H1 (cell line): ENCODE results near the gene CSF3R. TPM values are rescaled to one million over a fixed set of nuclear protein-coding genes. Genes with fewer than 3 reads are reported as not detected.

ENCODE experiments used
- CTCF ChIA-PET: fragments of 300-600 bp; sonication (Branson Sonifier 250); formaldehyde crosslinking; loops from one replicate; lab custom pipeline; 2021; ENCODE audit not compliant: partially characterized antibody; lab: Charles Lee
- POLR2A ChIA-PET: fragments of 300-600 bp; sonication (Branson Sonifier 250); formaldehyde crosslinking; loops from one replicate; lab custom pipeline; 2021; ENCODE audit warnings: inconsistent platforms; ENCODE audit not compliant: partially characterized antibody; lab: Charles Lee
- DNase-seq, 2 experiments: peaks; one replicate each; pipeline versions ENCODE4 v3.0.0 to v3.0.0-alpha.2; 2010 to 2022; ENCODE audit warnings: low spot score in 2 of 2, low read depth in 1 of 2, mixed read lengths in 1 of 2
- FAIRE-seq: peaks from 2 replicates; lab custom pipeline; 2011; peaks lifted over from hg19 to GRCh38; lab: Jason Lieb, UNC
- H2AFZ ChIP-seq: 2 replicates; pipeline ENCODE4 v1.8.1; 2012; ENCODE audit warnings: low read length, inconsistent platforms
- H2AK5ac ChIP-seq: 2 replicates; pipeline ENCODE4 v1.6.1; 2013; ENCODE audit warnings: low read depth, low read length
- H2BK120ac ChIP-seq: replicated peaks from 2 replicates; pipeline ENCODE3; 2013; ENCODE audit warnings: low read depth, low read length, inconsistent platforms
- H2BK12ac ChIP-seq: 2 replicates; pipeline ENCODE4 v1.6.1; 2013; ENCODE audit warnings: low read depth, low read length
- H2BK15ac ChIP-seq: 2 replicates; pipeline ENCODE4 v1.6.1; 2013; ENCODE audit warnings: low read length
- H2BK20ac ChIP-seq: 2 replicates; pipeline ENCODE4 v1.6.1; 2013; ENCODE audit warnings: low read length
- H2BK5ac ChIP-seq: 2 replicates; pipeline ENCODE4 v1.6.1; 2013; ENCODE audit warnings: low read depth, low read length
- H3K14ac ChIP-seq: 2 replicates; pipeline ENCODE4 v1.6.1; 2013; ENCODE audit warnings: inconsistent platforms; ENCODE audit not compliant: insufficient read length
- H3K18ac ChIP-seq: 2 replicates; pipeline ENCODE4 v1.6.1; 2013; ENCODE audit warnings: low read length; ENCODE audit errors: extremely low read depth
- H3K23ac ChIP-seq: 2 replicates; pipeline ENCODE4 v1.6.1; 2013; ENCODE audit warnings: inconsistent platforms; ENCODE audit not compliant: insufficient read length
- H3K23me2 ChIP-seq: 2 replicates; pipeline ENCODE4 v1.6.1; 2013; ENCODE audit warnings: low read depth, low read length
- H3K27ac ChIP-seq: 2 replicates; pipeline ENCODE4 v1.6.1; 2011; ENCODE audit warnings: low read depth, low read length, inconsistent platforms
- H3K27me3 ChIP-seq, 4 experiments: replicated peaks in 1 of 4; 1 replicate in 1 of 4; 2 replicates in 3 of 4; pipeline versions ENCODE4 v1.6.1 to v1.8.1; 2011 to 2013; ENCODE audit warnings: low read length in 3 of 4, mild to moderate bottlenecking in 3 of 4, inconsistent platforms in 2 of 4, mixed read lengths in 2 of 4, moderate library complexity in 1 of 4; ENCODE audit not compliant: control insufficient read depth in 3 of 4, insufficient read depth in 3 of 4; ENCODE audit errors: extremely low read depth in 1 of 4
- H3K36me3 ChIP-seq, 4 experiments: 2 replicates each; pipeline versions ENCODE4 v1.6.1 to v1.8.1; 2011 to 2013; ENCODE audit warnings: mild to moderate bottlenecking in 4 of 4, low read length in 3 of 4, moderate library complexity in 2 of 4, control low read depth in 1 of 4, inconsistent platforms in 1 of 4; ENCODE audit not compliant: insufficient read depth in 4 of 4, control insufficient read depth in 2 of 4
- H3K4ac ChIP-seq: replicated peaks from 2 replicates; pipeline ENCODE3; 2013; ENCODE audit warnings: low read length, low read depth, mixed read lengths, inconsistent platforms; ENCODE audit not compliant: insufficient read length
- H3K4me1 ChIP-seq, 4 experiments: replicated peaks in 1 of 4; 1 replicate in 1 of 4; 2 replicates in 3 of 4; pipeline versions ENCODE4 v1.6.1 to v1.8.1; 2011 to 2013; ENCODE audit warnings: low read length in 3 of 4, inconsistent platforms in 2 of 4, mixed read lengths in 1 of 4; ENCODE audit not compliant: insufficient read depth in 4 of 4, control insufficient read depth in 3 of 4
- H3K4me2 ChIP-seq, 2 experiments: 2 replicates each; pipeline versions ENCODE4 v1.6.1 to v1.8.1; 2011 to 2013; ENCODE audit warnings: low read depth in 2 of 2, low read length in 2 of 2, control low read depth in 1 of 2, inconsistent platforms in 1 of 2, mild to moderate bottlenecking in 1 of 2; ENCODE audit not compliant: insufficient read depth in 1 of 2
- H3K4me3 ChIP-seq, 4 experiments: fragments of 200-600, 300-600 bp in 1 of 4; sonication (generic), shearing (Covaris generic), sonication (Bioruptor Twin) in 1 of 4; 2 replicates each; pipeline versions ENCODE4 v1.5.1 to v1.8.1; 2011 to 2016; ENCODE audit warnings: low read length in 4 of 4, low read depth in 3 of 4, control low read depth in 2 of 4, inconsistent platforms in 2 of 4, mild to moderate bottlenecking in 2 of 4, mixed read lengths in 1 of 4, moderate library complexity in 1 of 4; ENCODE audit not compliant: insufficient read depth in 2 of 4; ENCODE audit errors: extremely low read depth in 1 of 4
- H3K56ac ChIP-seq: replicated peaks from 2 replicates; pipeline ENCODE3; 2013; ENCODE audit warnings: low read depth, mild to moderate bottlenecking, mixed read lengths, low read length, inconsistent platforms; ENCODE audit not compliant: insufficient read length
- H3K79me1 ChIP-seq: 2 replicates; pipeline ENCODE4 v1.6.1; 2013; ENCODE audit warnings: low read depth, low read length, control low read depth
- H3K79me2 ChIP-seq, 2 experiments: 2 replicates each; pipeline versions ENCODE4 v1.6.1 to v1.8.1; 2012 to 2013; ENCODE audit warnings: low read length in 2 of 2, mild to moderate bottlenecking in 2 of 2, inconsistent platforms in 1 of 2; ENCODE audit not compliant: insufficient read depth in 2 of 2, control insufficient read depth in 1 of 2
- H3K9ac ChIP-seq, 4 experiments: replicated peaks in 1 of 4; 1 replicate in 1 of 4; 2 replicates in 3 of 4; pipeline versions ENCODE4 v1.6.1 to v1.8.1; 2011 to 2013; ENCODE audit warnings: low read depth in 3 of 4, low read length in 3 of 4, control low read depth in 2 of 4, mild to moderate bottlenecking in 2 of 4, moderate library complexity in 2 of 4, inconsistent platforms in 1 of 4; ENCODE audit errors: extremely low read depth in 1 of 4
- H3K9me3 ChIP-seq, 2 experiments: 2 replicates each; pipeline versions ENCODE4 v1.6.1 to v1.8.1; 2012 to 2013; ENCODE audit warnings: mild to moderate bottlenecking in 2 of 2, moderate library complexity in 2 of 2, control low read depth in 1 of 2, inconsistent platforms in 1 of 2, low read depth in 1 of 2, low read length in 1 of 2, mixed read lengths in 1 of 2; ENCODE audit not compliant: insufficient read depth in 2 of 2
- H4K20me1 ChIP-seq, 2 experiments: replicated peaks in 1 of 2; 2 replicates each; pipeline versions ENCODE3 to v1.8.1; 2011 to 2013; ENCODE audit warnings: inconsistent platforms in 2 of 2, low read length in 2 of 2, mild to moderate bottlenecking in 1 of 2; ENCODE audit not compliant: insufficient read depth in 2 of 2, control insufficient read depth in 1 of 2
- H4K5ac ChIP-seq: 2 replicates; pipeline ENCODE4 v1.6.1; 2013; ENCODE audit warnings: low read length, low read depth, mixed read lengths, inconsistent platforms; ENCODE audit not compliant: insufficient read length
- H4K8ac ChIP-seq: 2 replicates; pipeline ENCODE4 v1.8.0; 2013; ENCODE audit warnings: mild to moderate bottlenecking, moderate library complexity, low read length, inconsistent platforms; ENCODE audit not compliant: insufficient read depth; ENCODE audit errors: extremely low read depth
- H4K91ac ChIP-seq: replicated peaks from 2 replicates; pipeline ENCODE3; 2013; ENCODE audit warnings: low read length, mixed read lengths, inconsistent platforms; ENCODE audit not compliant: insufficient read length
- BRCA1 ChIP-seq: IDR thresholded peaks from 2 replicates; pipeline ENCODE4 v1.6.1; 2012; ENCODE audit warnings: low read depth, low read length, improper control_type of control experiment
- EGR1 ChIP-seq: IDR thresholded peaks from 2 replicates; pipeline ENCODE4 v1.6.1; 2011; ENCODE audit warnings: low read depth, low read length, borderline replicate concordance
- POU5F1 ChIP-seq: IDR thresholded peaks from 2 replicates; pipeline ENCODE4 v1.6.1; 2011; ENCODE audit warnings: low read depth, mild to moderate bottlenecking, low read length, moderate library complexity
- WGBS, 2 experiments: shearing (Covaris generic) in 1 of 2; methylation state at CpG; one replicate each; pipeline versions ENCODE4 v1.1.6 to v1.1.7; 2013 to 2015; ENCODE audit warnings: low lambda C conversion rate in 2 of 2, mixed read lengths in 2 of 2, inconsistent platforms in 1 of 2, low coverage in 1 of 2, missing lambda C conversion rate in 1 of 2; ENCODE audit not compliant: insufficient replicate concordance in 2 of 2, insufficient coverage in 1 of 2, insufficient read length in 1 of 2; ENCODE audit errors: extremely low coverage in 1 of 2, missing lambda C conversion rate in 1 of 2; 5-methylcytosine and 5-hydroxymethylcytosine counted together
- polyA plus RNA-seq, 7 experiments: library from polyadenylated mRNA; depleted of rRNA in 3 of 7; stranded (reverse) in 5 of 7; unstranded in 2 of 7; fragments of >200 nt in 5 of 7; fragments of 200-250 nt in 2 of 7; gene quantifications; 1 replicate in 5 of 7; 2 replicates in 1 of 7; 4 replicates in 1 of 7; pipeline versions ENCODE4 v1.2.1 to v1.2.3, GENCODE V29; 2011 to 2013; ENCODE audit warnings: missing spikeins in 2 of 7, mixed read lengths in 2 of 7
- total RNA-seq: library from RNA; stranded (reverse); fragmentation: NEBNext Ultra II Directional; extraction: Animal tissue kit (Norgen Biotek cat#: 25700); gene quantifications from 2 replicates; pipeline ENCODE4 v1.2.1, GENCODE V29; 2021

Gene CSF3R
- total and polyA plus RNA-seq, 2 of the 8 experiments (the other 6 are each of a cell fraction or from before 2014, with no cell fraction given): not detected

DNA sequence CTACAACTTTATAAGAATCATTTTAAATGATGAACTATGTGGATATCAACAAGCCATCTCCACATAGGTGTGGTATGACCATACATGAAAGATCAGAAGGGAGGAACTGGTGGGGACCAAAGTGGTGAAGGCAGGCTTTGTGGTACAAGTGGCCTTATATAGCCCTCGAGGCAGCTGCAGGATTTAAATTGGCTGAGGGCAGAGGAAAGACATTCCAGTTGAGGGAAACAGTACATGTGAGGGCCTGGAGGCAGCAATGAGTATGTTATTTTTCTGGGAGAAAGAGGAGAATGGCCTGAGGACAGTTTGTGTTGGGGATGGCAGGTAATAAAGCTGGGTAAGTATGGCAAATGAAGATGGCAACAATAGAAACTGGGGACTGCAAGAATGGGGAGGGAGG is 49.6 kb downstream of the CSF3R start:
- no peak overlapping the region for H4K8ac ChIP-seq
- no peaks in the 10 kb centered on the region for H4K20me1 ChIP-seq
- H3K14ac ChIP-seq: no peak overlapping the region
- no peak for FAIRE-seq
- no peaks in the 10 kb centered on the region; the same call in 1 of the 2 replicates for H3K23me2 ChIP-seq
- no peak overlapping the region for H2BK5ac ChIP-seq
- H3K9me3 ChIP-seq: no peaks in the 10 kb centered on the region
- no peak overlapping the region for H2BK15ac ChIP-seq
- H2AFZ ChIP-seq: no peak overlapping the region
- H3K18ac ChIP-seq: no peak overlapping the region
- no peak overlapping the region for H2AK5ac ChIP-seq
- no peak overlapping the region for H4K5ac ChIP-seq
- no peak overlapping the region for H3K4ac ChIP-seq
- WGBS, 2 experiments: 79% methylated on average over 1 of the region's 1 CpG; no CpG with 5 or more reads in 1 of the 2 experiments
- ChIA-PET POLR2A (interaction anchor here (1.9 kb wide), 1 partner anchor 109 kb away, joined by 4 read pairs; no protein-coding TSS in a partner anchor), CTCF (interaction anchor here (1.3 to 2.3 kb wide), 3 partner anchors 13 to 64 kb away, joined by 3 to 9 read pairs (median 7); partner anchors contain the start of gene OSCP1)
- no peaks in the 10 kb centered on the region for H3K4me1 ChIP-seq
- no peak overlapping the region for H3K4me2 ChIP-seq
- H2BK12ac ChIP-seq: no peak overlapping the region
- H2BK20ac ChIP-seq: no peak overlapping the region
- H3K36me3 ChIP-seq: no peaks in the 10 kb centered on the region; a peak in 1 of 8 replicates
- H3K79me1 ChIP-seq: no peaks in the 10 kb centered on the region
- H3K9ac ChIP-seq: no peak overlapping the region
- DNase-seq: no peak
- H3K56ac ChIP-seq: no peak overlapping the region
- H3K27ac ChIP-seq: no peak overlapping the region
- no peak overlapping the region for H3K23ac ChIP-seq
- H2BK120ac ChIP-seq: no peak overlapping the region
- no peak overlapping the region for H3K4me3 ChIP-seq
- no peak overlapping the region for H4K91ac ChIP-seq
- H3K79me2 ChIP-seq: no peaks in the 10 kb centered on the region
- H3K27me3 ChIP-seq: no peaks in the 10 kb centered on the region
- TF ChIP-seq EGR1 (no peak), BRCA1 (no peak), POU5F1 (no peak)
